HG02798 (cell line): ENCODE data around the gene TCF25.
"Not testable (repeated sequence)": the region's sequence is repeated elsewhere in the genome, so short reads cannot be mapped to it uniquely, and the experiment has no call there.

Source experiments
- ATAC-seq: cut with Tn5 transposase; IDR thresholded peaks from one replicate; pipeline ENCODE4 v1.9.1; 2021; ENCODE audit warnings: mild to moderate bottlenecking; ENCODE audit not compliant: unreplicated experiment, poor library complexity

The TCF25 gene

DNA sequence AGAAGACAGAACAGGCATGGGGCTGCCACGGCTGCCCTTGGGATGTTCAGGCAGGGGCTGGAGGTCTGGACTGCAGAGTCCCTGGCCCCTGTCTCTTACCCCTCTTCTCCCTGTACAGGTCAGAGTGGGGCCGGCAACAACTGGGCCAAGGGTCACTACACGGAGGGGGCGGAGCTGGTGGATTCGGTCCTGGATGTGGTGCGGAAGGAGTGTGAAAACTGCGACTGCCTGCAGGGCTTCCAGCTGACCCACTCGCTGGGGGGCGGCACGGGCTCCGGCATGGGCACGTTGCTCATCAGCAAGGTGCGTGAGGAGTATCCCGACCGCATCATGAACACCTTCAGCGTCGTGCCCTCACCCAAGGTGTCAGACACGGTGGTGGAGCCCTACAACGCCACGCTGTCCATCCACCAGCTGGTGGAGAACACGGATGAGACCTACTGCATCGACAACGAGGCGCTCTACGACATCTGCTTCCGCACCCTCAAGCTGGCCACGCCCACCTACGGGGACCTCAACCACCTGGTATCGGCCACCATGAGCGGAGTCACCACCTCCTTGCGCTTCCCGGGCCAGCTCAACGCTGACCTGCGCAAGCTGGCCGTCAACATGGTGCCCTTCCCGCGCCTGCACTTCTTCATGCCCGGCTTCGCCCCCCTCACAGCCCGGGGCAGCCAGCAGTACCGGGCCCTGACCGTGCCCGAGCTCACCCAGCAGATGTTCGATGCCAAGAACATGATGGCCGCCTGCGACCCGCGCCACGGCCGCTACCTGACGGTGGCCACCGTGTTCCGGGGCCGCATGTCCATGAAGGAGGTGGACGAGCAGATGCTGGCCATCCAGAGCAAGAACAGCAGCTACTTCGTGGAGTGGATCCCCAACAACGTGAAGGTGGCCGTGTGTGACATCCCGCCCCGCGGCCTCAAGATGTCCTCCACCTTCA, 61.5 kb downstream of the TCF25 start:
- no peak for ATAC-seq

DNA sequence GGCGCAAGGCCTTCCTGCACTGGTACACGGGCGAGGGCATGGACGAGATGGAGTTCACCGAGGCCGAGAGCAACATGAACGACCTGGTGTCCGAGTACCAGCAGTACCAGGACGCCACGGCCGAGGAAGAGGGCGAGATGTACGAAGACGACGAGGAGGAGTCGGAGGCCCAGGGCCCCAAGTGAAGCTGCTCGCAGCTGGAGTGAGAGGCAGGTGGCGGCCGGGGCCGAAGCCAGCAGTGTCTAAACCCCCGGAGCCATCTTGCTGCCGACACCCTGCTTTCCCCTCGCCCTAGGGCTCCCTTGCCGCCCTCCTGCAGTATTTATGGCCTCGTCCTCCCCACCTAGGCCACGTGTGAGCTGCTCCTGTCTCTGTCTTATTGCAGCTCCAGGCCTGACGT, 62.2 kb downstream of the TCF25 start:
- not testable (repeated sequence) for ATAC-seq

DNA sequence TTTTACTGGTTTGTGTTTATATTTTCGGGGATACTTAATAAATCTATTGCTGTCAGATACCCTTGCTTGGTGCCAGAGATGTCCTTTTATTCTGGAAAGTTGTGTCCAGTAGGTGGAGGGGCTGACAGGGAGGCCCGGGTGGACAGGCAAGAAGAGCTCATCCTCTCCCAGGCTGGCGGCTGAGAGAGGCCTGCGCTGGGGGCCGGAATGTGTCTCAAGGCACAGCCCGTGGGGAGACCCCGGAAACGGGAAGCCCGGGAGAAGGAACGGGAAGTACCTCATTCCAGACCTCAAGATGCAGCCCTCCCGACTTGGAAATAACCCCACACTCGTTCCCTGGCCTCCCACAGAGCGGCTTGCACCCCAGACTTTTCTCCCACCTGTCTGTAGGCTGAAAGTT, 62.6 kb downstream of the TCF25 start:
- ATAC-seq: no peak

DNA sequence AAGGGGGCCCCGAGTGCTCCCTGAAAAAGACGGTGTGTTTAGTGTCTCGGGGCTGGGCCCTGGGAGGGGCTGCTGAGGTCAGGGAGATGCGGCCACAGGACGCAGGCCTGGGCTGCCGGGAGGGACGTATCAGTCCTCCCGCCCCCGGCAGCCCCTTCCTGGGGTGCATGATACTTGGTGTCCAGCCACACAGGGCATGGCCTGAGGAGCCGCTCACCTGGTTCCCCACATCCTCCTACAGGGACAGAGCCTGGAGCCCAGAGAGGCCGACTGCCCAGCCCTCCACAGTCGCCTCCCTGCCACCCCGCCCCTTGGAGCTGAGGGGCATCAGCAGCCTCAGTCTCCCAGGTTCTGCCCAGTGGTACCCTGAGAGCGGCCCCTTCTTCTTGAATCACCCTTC, 63.1 kb downstream of the TCF25 start:
- no peak for ATAC-seq

DNA sequence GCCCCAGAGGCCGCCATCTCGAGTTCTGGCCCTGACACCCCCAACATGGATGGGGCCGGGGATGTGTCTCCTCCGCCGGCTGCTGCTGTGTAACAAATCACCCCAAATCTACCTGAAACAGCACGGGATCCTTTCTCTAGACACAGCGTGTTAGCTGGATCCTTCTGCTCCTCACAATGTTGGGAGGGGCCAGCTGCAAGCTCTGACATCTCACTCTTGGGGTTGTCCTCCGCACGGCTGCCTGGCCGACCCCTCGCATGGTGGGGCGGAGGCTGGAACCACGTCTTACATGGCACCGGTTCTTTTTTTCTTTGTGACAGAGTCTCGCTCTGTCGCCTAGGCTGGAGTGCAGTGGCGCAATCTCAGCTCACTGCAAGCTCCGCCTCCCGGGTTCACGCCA, 63.6 kb downstream of the TCF25 start:
- no peak for ATAC-seq

DNA sequence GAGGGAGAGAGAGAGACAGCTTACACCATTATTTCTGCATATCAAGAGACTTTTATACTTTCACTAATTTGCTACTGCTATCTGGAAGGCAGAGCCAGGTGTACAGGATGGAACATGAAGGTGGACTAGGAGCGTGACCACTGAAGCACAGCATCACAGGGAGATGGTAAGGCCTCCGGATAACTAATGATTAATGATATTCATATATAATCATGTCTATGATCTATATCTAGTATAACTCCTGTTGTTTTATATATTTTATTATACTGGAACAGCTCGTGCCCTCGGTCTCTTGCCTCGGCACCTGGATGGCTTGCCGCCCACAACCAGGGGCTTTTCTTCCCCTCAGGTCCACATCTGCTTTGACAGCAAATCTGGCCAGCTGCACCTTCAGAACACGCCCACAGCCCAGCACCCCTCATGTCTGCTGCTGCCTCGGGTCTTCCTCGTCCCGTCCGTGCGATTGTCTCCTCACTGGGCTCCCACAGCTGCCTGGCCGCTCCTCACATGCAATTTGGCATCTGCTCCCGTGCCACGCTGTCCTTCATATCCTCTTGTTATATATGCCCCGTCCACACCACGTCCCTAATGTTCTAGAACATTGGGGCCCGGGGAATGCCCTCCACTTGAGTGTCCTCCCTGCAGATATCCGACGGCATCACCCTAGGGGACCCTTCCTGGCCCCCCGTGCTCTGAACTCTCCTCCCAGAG, 64.9 kb downstream of the TCF25 start:
- ATAC-seq: no peak

DNA sequence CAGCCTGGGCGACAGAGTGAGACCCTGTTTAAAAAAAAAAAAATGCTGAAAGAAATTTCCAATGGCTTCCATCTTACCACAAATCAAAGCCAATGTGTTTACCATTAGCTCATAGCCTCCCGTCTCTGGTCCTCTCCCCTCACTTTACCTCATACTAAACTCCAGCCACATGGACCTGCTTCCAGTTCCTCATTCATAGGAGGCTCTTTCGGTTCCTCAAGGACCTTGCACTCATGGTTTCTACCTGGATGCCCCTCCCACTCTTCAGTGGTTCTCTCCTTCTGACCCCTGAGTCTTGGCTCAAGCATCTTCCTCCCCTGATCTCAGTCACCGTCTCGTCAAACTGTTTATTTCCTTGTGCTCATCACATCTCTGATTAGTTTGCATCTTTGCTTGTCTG, 71.4 kb downstream of the TCF25 start:
- ATAC-seq: no peak

DNA sequence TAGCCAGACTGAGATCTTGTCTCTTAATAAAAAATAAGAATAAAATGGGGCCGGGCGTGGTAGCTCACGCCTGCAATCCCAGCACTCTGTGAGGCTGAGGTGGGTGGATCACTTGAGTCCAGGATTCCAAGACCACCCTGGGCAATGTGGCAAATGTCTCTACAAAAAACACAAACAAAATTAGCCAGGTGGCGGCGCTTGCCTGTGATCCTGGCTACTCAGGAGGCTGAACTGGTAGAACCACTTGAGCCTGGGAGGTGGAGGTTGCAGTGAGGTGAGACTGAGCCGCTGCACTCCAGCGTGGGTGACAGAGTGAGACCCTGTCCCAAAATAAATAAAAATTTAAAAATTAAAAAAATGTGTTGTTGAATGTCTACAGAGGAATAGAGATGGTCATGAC, 72.3 kb downstream of the TCF25 start:
- ATAC-seq: no peak

DNA sequence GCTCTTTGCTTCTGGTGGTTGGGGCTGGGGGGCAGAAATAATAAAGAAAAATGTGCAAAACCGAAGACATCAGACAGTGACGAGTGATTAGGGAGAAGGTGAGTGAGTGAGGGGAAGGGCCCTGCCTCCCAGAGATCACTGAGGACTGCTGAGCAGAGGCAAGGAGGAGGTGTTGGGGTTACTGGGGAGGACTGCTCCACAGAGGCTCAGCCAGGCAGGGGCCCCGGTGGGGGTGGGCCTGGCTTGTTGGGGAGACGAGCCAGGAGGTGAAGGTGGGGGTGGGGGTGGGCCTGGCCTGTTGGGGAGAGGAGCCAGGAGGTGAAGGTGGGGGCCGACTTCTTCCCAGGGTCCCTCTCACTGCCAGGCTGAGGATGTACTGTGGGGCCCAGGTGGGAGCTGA, 73.1 kb downstream of the TCF25 start:
- no peak for ATAC-seq

DNA sequence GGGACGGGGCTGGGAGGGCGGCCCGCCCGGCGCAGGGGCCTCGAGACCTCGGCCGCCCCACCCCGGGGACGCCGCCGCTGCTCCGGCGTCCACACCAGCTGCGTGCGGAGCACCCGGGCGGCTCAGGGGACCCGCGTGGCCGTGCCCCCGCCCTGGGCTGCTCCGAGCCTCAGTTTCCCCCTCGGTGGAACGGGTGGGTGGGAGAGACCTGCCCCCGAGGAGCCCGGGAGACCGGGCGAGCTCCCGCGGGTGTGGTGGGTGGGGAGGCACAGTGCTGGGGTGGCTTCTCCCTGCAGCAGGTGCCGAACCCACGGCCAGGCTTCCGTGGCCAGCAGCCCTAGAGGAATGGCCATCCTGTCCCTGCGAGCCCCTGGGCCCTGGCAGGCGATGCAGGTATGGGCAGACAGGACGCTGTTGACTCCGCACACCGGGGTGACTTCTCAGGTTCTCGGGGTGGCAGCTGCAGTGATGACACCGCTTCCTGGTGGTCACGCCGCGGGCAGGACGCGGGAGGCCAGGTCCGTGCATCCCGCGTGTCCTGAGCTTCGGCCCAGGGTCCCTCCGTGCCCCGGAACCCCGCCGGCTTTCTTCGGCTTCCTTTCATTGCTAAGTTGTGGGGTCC, 75.8 kb downstream of the TCF25 start:
- ATAC-seq: no peak

DNA sequence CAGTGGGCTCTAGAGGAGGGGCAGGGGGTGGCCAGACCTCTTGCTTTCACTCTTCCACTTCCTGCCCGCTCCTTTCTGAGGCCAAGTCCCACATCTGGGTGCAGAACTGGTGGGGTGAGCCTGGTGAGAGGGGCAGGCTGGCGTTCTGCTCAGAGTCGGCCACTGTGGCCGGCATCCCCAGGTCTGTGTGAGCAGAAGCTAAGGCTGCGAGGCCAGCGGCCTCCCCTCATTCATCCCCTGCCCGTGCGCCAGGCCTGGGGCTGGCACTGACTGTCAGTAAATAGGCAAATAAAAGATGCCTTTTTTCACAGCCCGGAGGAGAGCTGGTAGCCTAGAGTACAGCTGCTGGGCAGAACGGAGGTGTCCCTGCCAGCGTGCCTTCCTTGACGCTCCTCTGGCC, 76.4 kb downstream of the TCF25 start:
- ATAC-seq: no peak

DNA sequence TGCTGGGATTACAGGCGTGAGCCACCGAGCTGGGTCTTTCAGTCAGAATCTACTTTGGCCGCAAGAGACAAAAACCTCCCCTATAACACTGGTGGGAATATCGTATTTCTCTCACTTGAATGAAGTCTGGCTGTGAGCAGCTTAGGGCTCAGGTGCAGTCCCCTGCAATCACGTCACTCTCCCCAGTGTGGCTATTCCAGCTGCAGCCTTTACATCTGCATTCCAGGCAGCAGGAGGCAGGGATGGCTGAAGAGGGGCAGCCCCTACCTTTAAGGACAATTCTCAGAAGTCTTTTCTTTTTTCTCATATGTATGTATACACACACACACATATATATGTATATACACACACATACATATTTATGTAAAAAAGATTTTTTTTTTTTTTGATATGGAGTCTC, 78.1 kb downstream of the TCF25 start:
- ATAC-seq: no peak

DNA sequence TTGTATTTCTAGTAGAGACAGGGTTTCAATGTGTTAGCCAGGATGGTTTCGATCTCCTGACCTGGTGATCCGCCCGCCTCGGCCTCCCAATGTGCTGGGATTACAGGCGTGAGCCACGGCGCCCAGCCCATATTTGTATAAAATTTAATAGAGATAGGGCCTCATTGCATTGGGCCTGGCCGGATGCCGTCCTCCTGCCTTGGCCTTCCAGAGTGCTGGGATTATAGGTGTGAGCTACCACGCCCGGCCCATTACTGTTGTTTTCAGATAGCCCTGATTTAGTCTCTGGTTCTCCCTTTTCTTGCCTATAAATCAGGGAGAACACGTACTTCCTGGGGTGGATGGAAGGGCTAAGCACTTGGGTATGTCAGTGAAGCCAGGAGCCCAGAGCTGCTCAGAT, 78.7 kb downstream of the TCF25 start:
- no peak for ATAC-seq

DNA sequence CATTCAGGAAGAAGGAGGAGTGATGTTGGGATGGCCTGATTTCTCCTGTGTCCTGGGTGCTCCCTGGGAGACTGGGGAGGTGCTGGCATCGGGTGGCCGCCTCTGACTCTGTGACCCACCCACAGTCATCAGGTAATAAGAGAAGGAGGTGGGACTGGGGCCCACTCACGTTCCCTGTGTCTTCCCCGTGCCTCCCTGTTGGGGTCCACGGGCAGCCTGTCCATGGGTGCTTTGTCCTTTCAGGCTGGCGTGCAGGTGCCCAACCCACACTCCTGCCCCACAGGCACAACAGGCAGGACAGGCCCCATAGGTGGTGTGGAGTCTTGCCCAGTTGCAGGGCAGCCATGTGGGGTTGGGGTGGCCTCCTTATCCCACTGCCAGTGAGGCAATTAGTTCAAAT, 79.2 kb downstream of the TCF25 start:
- ATAC-seq: no peak

DNA sequence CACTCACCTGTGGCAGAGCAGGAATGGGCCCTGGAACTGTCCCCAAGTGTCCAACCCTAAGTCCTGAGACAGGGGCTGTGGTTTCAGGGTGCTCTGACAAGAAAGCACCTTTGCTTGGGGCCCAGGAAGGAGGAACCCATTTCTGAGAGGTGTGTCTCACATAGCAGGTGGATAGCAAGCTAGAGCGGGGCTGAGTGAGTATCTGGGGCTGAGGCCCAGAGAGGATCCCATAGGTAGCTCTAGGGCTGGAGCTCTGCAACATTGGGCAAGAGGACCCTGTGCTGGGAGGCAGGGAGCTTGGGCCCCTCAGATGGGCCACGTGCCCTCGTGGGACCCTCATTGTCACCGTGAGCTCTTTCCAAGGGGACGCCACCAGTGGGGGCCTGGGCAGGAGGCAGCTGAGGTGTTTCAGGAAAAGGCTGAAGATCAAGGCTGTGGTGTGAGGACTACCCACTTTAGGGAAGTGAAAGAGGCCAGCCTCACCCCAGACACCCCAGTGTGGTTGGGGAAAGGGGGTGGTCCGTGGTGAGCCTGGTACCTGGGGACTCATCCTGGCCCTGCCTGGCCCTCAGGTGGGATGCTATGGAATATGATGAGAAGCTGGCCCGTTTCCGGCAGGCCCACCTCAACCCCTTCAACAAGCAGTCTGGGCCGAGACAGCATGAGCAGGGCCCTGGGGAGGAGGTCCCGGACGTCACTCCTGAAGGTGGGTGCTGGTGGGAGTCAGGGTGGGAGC, 80.4 kb downstream of the TCF25 start:
- peak; percentile 70 for ATAC-seq

DNA sequence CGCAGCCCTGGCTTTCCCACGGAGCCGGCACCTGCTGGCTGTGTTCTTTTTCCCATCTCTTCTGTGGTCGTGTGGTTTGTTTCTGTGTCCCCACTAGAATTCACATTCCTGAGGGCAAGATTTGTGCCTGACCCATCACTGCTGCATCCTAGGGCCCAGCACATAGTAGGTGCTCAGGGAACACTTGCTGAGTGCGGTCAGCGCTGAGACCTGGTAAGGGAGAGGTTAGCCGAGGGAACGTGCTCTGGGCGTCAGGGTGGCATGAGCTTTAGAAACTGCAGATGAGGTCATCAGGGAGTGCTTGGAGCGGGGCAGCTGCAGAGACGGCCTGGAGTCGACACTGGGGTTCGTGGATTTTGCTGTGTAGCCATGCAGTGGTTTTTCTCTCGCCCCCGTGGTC, 81.1 kb downstream of the TCF25 start:
- ATAC-seq: no peak

DNA sequence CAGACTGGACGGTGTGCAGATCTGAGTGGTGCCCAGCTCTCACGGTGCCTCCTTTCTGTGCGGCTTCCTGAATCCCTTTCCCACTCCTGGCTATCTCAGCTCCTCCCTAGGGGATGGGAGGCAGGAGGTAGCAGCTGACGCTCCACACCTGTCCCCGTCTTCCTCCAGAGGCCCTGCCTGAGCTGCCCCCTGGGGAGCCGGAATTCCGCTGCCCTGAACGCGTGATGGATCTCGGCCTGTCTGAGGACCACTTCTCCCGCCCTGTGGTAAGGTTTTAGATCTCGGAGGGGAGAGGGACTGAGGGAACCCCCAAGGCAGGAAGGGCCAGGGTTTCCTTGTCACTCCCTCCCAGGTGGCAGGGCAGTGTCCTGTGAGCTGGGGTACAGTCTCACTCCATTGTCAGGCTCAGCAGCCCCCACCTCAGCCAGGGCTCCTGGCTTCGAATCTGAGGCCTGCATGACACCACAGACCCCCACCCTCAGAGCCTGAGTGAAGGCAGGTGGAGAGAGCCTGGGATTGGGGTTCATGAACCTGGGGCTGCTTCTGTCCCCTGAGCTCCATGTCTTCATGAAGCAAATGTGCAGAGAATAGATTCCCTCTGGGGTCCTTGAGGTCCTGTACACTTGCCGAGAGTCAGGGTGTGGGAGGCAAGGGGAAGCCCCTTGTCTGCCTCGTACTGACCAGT, 81.8 kb downstream of the TCF25 start:
- ATAC-seq: no peak

DNA sequence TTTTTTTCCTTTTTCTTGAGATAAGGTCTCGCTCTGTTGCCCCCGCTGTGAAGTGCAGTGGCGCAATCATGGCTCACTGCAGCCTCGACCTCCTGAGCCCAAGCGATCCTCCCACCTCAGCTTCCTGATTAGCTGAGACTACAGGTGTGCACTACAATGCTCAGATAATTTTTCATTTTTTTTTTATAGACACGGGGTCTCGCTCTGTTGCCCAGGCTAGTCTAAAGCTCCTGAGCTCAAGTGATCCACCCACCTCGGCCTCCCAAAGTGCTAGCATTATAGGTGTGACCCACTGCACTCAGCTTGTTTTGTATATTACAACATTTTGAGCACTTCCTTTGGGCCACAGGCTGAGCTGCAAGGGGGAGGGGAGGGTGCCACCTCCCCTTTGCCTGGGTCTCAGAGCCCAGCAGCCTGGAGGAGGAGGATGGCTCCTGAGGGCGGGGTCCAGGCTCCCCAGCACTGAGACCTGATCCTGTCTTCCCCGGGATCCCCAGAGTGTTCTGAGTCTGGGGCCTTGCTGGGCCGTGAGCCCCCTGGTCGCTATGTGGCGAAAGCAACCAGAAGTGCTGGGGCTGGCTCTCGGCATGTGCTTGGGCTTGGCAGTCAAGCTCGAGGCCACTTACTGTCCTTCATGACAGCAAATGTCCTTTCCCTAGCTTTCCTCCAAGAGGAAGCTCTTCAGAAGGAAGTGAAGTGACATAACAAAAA, 83.3 kb downstream of the TCF25 start:
- no peak for ATAC-seq

DNA sequence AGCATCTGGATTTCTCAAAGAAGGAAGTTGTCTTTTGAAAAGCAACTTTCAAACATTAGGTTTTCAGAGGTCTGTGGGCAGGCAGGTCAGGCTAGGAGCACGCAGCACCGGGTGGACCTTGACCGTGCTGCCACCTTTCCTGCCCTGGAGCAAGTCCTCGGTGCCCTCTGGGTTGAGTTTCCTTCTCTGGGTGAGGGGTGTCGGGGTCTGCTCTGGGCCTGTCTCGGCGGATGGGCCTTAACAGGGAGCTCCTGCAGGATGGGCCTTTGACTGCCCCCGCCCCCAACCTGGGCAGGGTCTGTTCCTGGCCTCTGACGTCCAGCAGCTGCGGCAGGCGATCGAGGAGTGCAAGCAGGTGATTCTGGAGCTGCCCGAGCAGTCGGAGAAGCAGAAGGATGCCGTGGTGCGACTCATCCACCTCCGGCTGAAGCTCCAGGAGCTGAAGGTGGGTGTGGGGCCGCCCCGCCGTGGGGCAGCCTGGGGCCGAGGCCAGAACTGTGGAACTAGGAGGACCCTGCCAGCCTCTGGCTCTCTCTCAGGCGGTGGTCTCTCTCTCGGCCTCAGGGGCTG, 83.9 kb downstream of the TCF25 start:
- no peak for ATAC-seq
